Measurements from ENCODE around the gene CYP4X1.
"Not testable (repeated sequence)": the region's sequence is repeated elsewhere in the genome, so short reads cannot be mapped to it uniquely, and the experiment has no call there.

GRCh38 chr1:47006437-47006836 is 17.0 kb upstream of the CYP4X1 start:
- TF ChIP-seq SIN3A (IDR thresholded peaks at IDR 0.05; ENCODE audit: borderline replicate concordance, low read depth, low read length); JUND (IDR thresholded peaks at IDR 0.05); CTCF (IDR thresholded peaks at IDR 0.05); RAD21 (IDR thresholded peaks at IDR 0.05; ENCODE audit: low read length); TAF1 (IDR thresholded peaks at IDR 0.05; ENCODE audit: borderline replicate concordance, low read depth, low read length); FOXJ3 (CRISPR knock-in tag; IDR thresholded peaks at IDR 0.05); FOXM1 (IDR thresholded peaks at IDR 0.05; ENCODE audit: low read depth); POLR2AphosphoS5 (IDR thresholded peaks at IDR 0.05; ENCODE audit: low read depth, low read length); NRF1 (IDR thresholded peaks at IDR 0.05; ENCODE audit: low read depth, low read length); GATA2 (CRISPR knock-in tag; IDR thresholded peaks at IDR 0.05); CHD2 (IDR thresholded peaks at IDR 0.05; ENCODE audit: low read length, partially characterized antibody); MXI1 (IDR thresholded peaks at IDR 0.05; ENCODE audit: low read depth, low read length); EP300 (IDR thresholded peaks at IDR 0.05; ENCODE audit: borderline replicate concordance in 1 of 2, low read depth in 1 of 2, low read length in 1 of 2): not testable (repeated sequence)
